ENCODE results near the gene COX7A2L. TPM values are rescaled to one million over a fixed set of nuclear protein-coding genes. Genes with fewer than 3 reads are reported as not detected.
A peak's percentile ranks its signal among the peaks of the same experiment; 100 is the strongest.

COX7A2L gene
- total RNA-seq, 3 donors from 2014 or later = 142 to 161 (median 149) TPM

GRCh38 chr2:42392191-42392590 is 31.2 kb upstream of the COX7A2L start:
- Histone ChIP-seq H3K27me3 (no peaks in the 10 kb centered on the region), H3K4me1 (no peaks in the 10 kb centered on the region), H3K36me3 (no peaks in the 10 kb centered on the region), H3K4me3 (no peak overlapping the region), H3K9me3 (no peaks in the 10 kb centered on the region), H3K27ac (no peak overlapping the region)
- no peak for TF ChIP-seq POLR2AphosphoS5 (IDR thresholded peaks at IDR 0.05)
- no peak for TF ChIP-seq POLR2A (IDR thresholded peaks at IDR 0.05)
- TF ChIP-seq CTCF (IDR thresholded peaks at IDR 0.05) = no peak
- no peak for DNase-seq (ENCODE audit: low spot score in 2 of 2)
- intact Hi-C loops (cut with DNase I; ENCODE audit: low total_unique reads) = no loop called here

GRCh38 chr2:42390401-42390969 is 29.5 kb upstream of the COX7A2L start:
- H3K36me3 ChIP-seq = no peaks in the 10 kb centered on the region
- H3K4me3 ChIP-seq = no peak overlapping the region
- no peak overlapping the region for H3K27ac ChIP-seq
- TF ChIP-seq POLR2A (IDR thresholded peaks at IDR 0.05) (no peak), CTCF (IDR thresholded peaks at IDR 0.05) (no peak), POLR2AphosphoS5 (IDR thresholded peaks at IDR 0.05) (no peak)
- H3K27me3 ChIP-seq = no peaks in the 10 kb centered on the region
- DNase-seq (ENCODE audit: low spot score in 2 of 2) = no peak
- no peaks in the 10 kb centered on the region for H3K4me1 ChIP-seq
- intact Hi-C loops (cut with DNase I; ENCODE audit: low total_unique reads) = no loop called here
- no peaks in the 10 kb centered on the region for H3K9me3 ChIP-seq

- intact Hi-C loops (cut with DNase I; ENCODE audit: low total_unique reads) = no loop called here
- no peaks in the 10 kb centered on the region for H3K36me3 ChIP-seq
Measured at GRCh38 chr2:42386682-42387081, 25.7 kb upstream of the COX7A2L start.

GRCh38 chr2:42385225-42385624 is 24.2 kb upstream of the COX7A2L start:
- no peak for TF ChIP-seq POLR2AphosphoS5 (IDR thresholded peaks at IDR 0.05)
- TF ChIP-seq POLR2A (IDR thresholded peaks at IDR 0.05) = no peak
- TF ChIP-seq CTCF (IDR thresholded peaks at IDR 0.05) = no peak
- H3K4me1 ChIP-seq = no peaks in the 10 kb centered on the region
- no peaks in the 10 kb centered on the region for H3K27me3 ChIP-seq
- H3K4me3 ChIP-seq = no peak overlapping the region
- intact Hi-C loops (cut with DNase I; ENCODE audit: low total_unique reads) = no loop called here
- DNase-seq (ENCODE audit: low spot score in 2 of 2) = no peak
- H3K27ac ChIP-seq = no peak overlapping the region
- no peaks in the 10 kb centered on the region for H3K9me3 ChIP-seq
- H3K36me3 ChIP-seq = no peaks in the 10 kb centered on the region

More at GRCh38 chr2:42386682-42387081, 25.7 kb upstream of the COX7A2L start:
- DNase-seq (ENCODE audit: low spot score in 2 of 2) = no peak
- Histone ChIP-seq H3K27me3 (no peaks in the 10 kb centered on the region), H3K4me3 (no peak overlapping the region), H3K9me3 (no peaks in the 10 kb centered on the region), H3K4me1 (no peaks in the 10 kb centered on the region), H3K27ac (no peak overlapping the region)
- TF ChIP-seq POLR2A (IDR thresholded peaks at IDR 0.05) (no peak), CTCF (IDR thresholded peaks at IDR 0.05) (peak in 2 of 3 donors; percentile 29 to 47)

- no peak for DNase-seq (ENCODE audit: low spot score in 2 of 2)
- no peaks in the 10 kb centered on the region for H3K36me3 ChIP-seq
- TF ChIP-seq CTCF (IDR thresholded peaks at IDR 0.05) (no peak), POLR2A (IDR thresholded peaks at IDR 0.05) (no peak), POLR2AphosphoS5 (IDR thresholded peaks at IDR 0.05) (no peak)
- no peak overlapping the region for H3K27ac ChIP-seq
- no peaks in the 10 kb centered on the region for H3K9me3 ChIP-seq
- H3K4me3 ChIP-seq = no peak overlapping the region
- no peaks in the 10 kb centered on the region for H3K27me3 ChIP-seq
- intact Hi-C loops (cut with DNase I; ENCODE audit: low total_unique reads) = no loop called here
- no peaks in the 10 kb centered on the region for H3K4me1 ChIP-seq
Measured at GRCh38 chr2:42383855-42384530, 23.0 kb upstream of the COX7A2L start.

Data from breast epithelium (tissue), 4 donors.